ENCODE data around the gene CD320.
"Not testable (repeated sequence)": the region's sequence is repeated elsewhere in the genome, so short reads cannot be mapped to it uniquely, and the experiment has no call there.

GRCh38 chr19:8352845-8353244 is 44.7 kb upstream of the CD320 start:
- TF ChIP-seq, protein P1, sequence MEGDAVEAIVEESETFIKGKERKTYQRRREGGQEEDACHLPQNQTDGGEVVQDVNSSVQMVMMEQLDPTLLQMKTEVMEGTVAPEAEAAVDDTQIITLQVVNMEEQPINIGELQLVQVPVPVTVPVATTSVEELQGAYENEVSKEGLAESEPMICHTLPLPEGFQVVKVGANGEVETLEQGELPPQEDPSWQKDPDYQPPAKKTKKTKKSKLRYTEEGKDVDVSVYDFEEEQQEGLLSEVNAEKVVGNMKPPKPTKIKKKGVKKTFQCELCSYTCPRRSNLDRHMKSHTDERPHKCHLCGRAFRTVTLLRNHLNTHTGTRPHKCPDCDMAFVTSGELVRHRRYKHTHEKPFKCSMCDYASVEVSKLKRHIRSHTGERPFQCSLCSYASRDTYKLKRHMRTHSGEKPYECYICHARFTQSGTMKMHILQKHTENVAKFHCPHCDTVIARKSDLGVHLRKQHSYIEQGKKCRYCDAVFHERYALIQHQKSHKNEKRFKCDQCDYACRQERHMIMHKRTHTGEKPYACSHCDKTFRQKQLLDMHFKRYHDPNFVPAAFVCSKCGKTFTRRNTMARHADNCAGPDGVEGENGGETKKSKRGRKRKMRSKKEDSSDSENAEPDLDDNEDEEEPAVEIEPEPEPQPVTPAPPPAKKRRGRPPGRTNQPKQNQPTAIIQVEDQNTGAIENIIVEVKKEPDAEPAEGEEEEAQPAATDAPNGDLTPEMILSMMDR (conservative IDR thresholded peaks at IDR 0.05) = not testable (repeated sequence)
- TF ChIP-seq EZH2 (IDR thresholded peaks at IDR 0.05; ENCODE audit: low read depth) = not testable (repeated sequence)
